ENCODE measurements around the gene RPS2.
A peak's percentile ranks its signal among the peaks of the same experiment; 100 is the strongest.
"Not testable (repeated sequence)": the region's sequence is repeated elsewhere in the genome, so short reads cannot be mapped to it uniquely, and the experiment has no call there.

The RPS2 gene

GRCh38 chr16:1962161-1963153 is 2.2 kb downstream of the RPS2 start:
- not testable (repeated sequence) for DNase-seq (ENCODE audit: low read depth in 2 of 2)

DNA sequence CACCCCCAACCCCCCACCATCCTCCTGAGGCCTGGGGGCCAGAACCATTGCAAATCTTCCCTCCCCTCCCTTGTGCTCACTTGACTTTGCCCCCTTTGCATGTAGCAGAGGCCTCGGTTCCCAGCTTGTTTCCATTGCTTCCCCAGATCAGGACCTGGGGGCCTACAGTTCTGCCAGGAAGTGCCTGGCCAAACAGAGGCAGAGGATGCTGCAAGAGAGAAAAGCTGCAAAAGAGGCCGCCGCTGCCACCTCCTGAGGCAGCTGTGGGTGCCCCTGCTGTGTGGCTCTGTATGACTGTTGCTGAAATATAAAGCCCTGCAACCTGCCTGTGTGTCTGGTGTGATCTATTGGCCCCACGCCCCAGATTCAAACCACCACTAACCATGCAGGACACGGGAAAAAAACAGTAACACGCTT is 3.0 kb downstream of the RPS2 start:
- DNase-seq (ENCODE audit: low read depth in 2 of 2) = no peak

GRCh38 chr16:1960665-1961630 is 3.7 kb downstream of the RPS2 start:
- no peak for DNase-seq (ENCODE audit: low read depth in 2 of 2)

DNA sequence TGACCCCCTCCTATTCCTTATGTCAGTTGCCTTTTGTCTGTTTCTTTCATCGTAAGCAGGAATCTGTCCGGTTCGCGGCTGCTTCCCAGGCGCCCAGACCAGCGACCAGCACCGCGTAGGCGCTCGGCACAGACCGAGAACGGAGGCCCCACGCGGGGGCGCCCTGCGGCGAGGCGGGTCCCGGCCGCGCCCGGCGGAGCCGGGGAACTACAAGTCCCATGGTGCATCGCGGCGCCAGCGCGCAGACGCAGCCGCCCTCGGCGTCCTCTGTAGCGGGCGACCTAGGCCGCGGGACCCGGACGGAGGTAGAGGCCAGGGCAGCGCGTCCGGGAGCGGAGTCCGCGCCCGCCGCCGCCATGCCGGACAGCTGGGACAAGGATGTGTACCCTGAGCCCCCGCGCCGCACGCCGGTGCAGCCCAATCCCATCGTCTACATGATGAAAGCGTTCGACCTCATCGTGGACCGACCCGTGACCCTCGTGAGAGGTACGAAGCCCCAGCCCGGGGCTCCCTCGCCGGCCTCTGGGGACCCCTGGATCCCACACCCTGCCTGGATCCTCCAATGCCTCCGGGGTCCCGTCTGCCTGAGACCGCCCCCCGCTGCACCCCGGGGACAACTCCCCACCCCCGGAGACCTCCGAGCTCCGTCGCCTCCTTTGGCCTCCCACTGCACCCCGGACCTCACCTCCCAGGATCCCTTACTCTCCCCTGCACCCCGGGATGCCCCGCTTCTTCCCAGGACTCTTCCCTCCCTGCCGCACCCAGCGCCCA is 5.2 kb downstream of the RPS2 start, which contains the start of gene NDUFB10:
TSS of gene NDUFB10 (plus strand) at position 270 of the 771 bp plus-strand sequence. CDS start at position 357, 87 bp downstream.
- peak; percentile 73 to 89 for DNase-seq (ENCODE audit: low read depth in 2 of 2)

GRCh38 chr16:1958715-1959268 is 5.8 kb downstream of the RPS2 start:
- DNase-seq (ENCODE audit: low read depth in 2 of 2) = no peak

DNA sequence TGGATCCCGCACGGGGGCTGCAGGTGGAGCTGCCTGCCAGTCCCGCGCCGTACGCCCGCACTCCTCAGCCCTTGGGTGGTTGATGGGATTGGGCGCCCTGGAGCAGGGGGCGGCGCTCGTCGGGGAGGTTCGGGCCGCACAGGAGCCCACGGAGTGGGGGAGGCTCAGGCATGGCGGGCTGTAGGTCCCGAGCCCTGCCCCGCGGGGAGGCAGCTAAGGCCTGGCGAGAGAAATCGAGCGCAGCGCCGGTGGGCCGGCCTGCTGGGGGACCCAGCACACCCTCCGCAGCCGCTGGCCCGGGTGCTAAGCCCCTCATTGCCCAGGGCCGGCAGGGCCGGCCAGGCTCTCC is 6.5 kb downstream of the RPS2 start:
- not testable (repeated sequence) for DNase-seq (ENCODE audit: low read depth in 2 of 2)

GRCh38 chr16:1957434-1958142 is 7.0 kb downstream of the RPS2 start:
- not testable (repeated sequence) for DNase-seq (ENCODE audit: low read depth in 2 of 2)

- DNase-seq (ENCODE audit: low read depth in 2 of 2) = no peak
Observed at GRCh38 chr16:1953734-1954133, 10.9 kb downstream of the RPS2 start.

DNA sequence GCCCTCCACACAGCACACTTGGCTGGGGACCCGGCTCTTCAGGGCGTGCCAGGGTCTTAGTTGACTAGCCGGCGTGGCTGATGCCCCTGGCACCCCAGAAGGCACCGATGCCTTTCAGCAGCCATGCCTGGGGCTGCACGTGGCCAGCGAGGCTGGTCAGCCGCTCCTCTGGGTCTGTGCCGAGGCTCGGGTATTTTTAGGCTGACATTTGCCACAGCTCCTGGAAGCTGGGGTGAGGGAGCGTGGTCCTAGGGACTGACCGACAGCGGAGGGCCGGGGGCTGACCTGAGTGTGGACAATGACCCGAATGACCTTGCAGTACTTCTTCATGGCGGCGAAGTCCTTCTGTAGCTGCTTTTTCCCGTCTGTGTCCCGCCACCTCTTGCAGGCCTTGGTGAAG is 14.1 kb downstream of the RPS2 start:
- DNase-seq (ENCODE audit: low read depth in 2 of 2) = no peak

DNA sequence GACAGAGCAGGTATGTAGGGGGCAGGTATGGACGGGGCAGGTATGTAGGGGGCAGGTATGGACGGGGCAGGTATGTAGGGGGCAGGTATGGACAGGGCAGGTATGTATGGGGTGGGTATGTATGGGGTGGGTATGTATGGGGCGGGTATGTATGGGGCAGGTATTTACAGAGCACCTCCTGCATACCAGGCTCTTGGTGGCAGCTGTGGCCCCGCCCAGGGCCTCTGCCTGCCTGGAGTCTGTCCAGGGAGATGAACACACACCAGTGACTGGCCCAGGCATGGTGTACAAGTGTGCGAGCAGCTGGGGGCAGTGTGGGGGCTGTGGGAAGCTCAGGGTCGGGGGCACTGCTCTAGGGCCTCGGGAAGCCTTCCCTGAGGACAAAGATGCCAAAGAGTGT is 14.6 kb downstream of the RPS2 start:
- no peak for DNase-seq (ENCODE audit: low read depth in 2 of 2)

GRCh38 chr16:1949507-1949906 is 15.1 kb downstream of the RPS2 start:
- DNase-seq (ENCODE audit: low read depth in 2 of 2) = no peak

GRCh38 chr16:1947369-1947670 is 17.3 kb downstream of the RPS2 start:
- DNase-seq (ENCODE audit: low read depth in 2 of 2) = no peak

DNA sequence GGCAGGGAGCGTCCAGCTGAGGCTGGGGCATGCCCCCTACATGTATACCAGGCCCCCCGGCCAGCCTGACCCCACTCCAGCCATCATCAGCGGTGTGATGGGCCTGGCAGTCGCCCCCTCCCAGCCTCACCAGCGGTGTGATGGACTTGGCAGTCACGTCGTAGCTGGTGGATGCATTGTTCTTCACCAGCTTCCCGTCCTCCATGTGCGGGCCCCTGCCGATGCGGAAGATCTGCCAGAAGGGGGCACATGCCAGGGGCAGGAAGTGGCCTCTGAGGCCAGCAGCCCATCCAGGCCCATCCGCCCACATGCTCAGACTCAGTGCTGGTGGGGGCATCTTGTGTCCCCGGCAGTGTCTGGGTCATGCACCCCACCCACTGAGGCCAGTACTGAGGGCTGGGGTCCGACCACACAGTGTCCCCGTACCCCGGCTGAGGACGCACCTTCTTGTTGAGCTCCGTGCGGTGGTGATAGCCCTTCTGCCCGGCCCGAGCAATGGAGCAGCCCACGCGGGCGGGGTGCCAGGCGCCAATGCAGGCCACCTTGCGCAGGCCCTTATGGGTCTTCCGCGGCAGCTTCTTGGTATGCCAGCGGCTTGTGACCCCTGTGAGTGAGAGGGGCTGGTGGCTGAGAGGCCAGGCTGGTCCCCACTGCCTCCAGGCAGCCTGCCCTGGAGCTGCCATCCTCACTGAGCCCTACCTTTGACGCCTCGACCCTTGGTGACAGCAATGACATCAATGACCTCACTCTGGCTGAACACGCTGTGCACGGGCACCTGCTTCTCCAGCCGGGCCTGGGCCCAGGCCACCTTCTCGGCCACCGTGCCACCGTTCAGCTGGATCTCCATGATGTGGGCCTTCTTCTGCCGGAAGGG is 17.9 kb downstream of the RPS2 start:
- no peak for DNase-seq (ENCODE audit: low read depth in 2 of 2)

- no peak for DNase-seq (ENCODE audit: low read depth in 2 of 2)
Observed at GRCh38 chr16:1945559-1946391, 18.9 kb downstream of the RPS2 start.

DNA sequence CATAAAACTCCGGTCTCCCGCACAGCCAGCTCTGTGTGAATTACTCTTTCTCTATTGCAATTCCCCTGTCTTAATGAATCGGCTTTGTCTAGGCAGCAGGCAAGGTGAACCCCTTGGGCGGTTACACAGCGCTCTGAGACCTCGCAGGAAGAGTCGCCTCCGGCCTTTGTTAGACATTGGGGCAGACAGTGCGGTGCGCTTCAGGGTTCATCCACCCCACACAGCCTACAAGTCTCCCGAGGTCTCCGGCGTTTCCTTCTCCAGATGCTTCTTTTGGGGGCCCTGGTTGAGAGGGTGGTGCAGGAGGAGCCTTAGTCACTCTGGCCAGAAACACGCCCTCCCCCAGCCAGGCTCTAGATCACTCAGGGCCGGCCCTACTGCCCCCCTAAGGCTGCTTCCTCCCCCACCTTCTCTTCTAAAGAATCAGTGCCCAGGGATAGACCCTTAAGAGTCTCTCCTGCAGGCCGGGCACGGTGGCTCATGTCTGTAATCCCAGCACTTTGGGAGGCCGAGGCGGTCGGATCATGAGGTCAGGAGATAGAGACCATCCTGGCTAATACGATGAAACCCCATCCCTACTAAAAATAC is 19.9 kb downstream of the RPS2 start:
- DNase-seq (ENCODE audit: low read depth in 2 of 2) = no peak

DNA sequence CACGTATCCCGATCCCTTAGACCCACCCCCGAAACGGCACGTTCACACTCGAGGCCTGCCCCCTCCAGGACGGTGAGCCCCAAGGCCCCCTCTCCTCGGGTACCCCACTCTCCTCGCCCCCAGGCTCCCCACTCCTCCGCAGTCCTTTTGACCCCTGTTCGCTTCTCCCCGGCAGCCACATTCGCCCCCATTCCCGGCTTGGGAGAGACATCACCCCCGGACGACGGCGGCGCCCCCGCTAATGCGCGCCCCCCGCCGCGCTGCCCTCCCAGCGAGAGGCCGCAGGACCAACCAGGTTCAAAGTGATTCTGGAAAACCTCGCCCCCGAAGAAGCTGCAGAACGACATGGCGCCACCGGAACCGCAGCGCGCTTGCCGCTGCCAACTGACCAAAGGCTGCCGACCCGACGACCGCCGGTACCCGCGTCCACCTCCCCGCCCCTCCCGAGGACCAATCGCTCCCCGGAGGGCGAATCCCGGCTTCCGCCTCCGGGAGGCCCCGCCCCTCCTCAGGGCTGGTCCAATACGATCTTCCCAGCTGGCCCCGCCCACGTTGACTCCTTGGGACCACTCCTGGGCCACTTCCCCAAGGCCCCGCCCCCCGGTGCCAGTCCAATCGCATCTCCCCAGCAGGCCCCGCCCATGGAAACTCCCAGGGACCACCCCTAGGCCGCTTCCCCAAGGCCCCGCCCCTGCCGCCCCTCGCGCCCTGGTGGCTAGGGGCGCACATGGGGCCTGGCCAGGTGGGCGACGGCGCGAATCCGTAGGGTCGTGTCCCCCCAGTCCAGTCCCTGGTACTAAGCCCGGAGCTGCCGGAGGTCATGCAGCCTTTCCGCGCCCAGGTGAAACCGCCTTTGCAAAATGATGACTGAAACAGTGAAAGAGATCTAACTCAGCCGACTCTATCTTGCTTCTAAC is 21.6 kb downstream of the RPS2 start, which contains the start of gene MSRB1:
TSS of gene MSRB1 (minus strand) at position 390 of the 917 bp plus-strand sequence. CDS start at position 347, 43 bp downstream.
- DNase-seq (ENCODE audit: low read depth in 2 of 2) = peak; percentile 97 to 99

Data from stimulated activated CD4-positive, alpha-beta T cell treated with anti-CD3 and anti-CD28 coated beads, Interleukin-1b, Interleukin-23, amount 100 ng/mL, for 1 hour (primary cell).